GM23338 (cell line): ENCODE data around the gene LRRC34. TPM values are rescaled to one million over a fixed set of nuclear protein-coding genes. Genes with fewer than 3 reads are reported as not detected.

Experiments used
- ATAC-seq: fragments of 200-7000 bp; cut with Tn5 transposase; 3 replicates; pipeline ENCODE4 v1.9.1; 2020
- DNase-seq: peaks from one replicate; pipeline ENCODE4 v3.0.0-alpha.2; 2015; ENCODE audit warnings: low spot score
- H2AFZ ChIP-seq: fragments of 200-600 bp; sonication (generic); 2 replicates; pipeline ENCODE4 v1.8.0; 2016; ENCODE audit warnings: antibody characterized with exemption, mild to moderate bottlenecking, moderate library complexity
- H3F3A ChIP-seq: fragments of 200-600 bp; sonication (generic); replicated peaks from 2 replicates; pipeline ENCODE4 v1.8.0; 2017; ENCODE audit warnings: antibody characterized with exemption, mixed run types, low read depth
- H3K27ac ChIP-seq: fragments of 200-600 bp; sonication (generic); 2 replicates; pipeline ENCODE4 v1.6.1; 2016; ENCODE audit warnings: low read depth
- H3K27me3 ChIP-seq: fragments of 200-600 bp; sonication (generic); 2 replicates; pipeline ENCODE4 v1.8.0; 2016; ENCODE audit warnings: mild to moderate bottlenecking, mixed run types, moderate library complexity; ENCODE audit not compliant: insufficient read depth
- H3K36me3 ChIP-seq: fragments of 200-600 bp; sonication (generic); 2 replicates; pipeline ENCODE4 v1.8.0; 2016; ENCODE audit warnings: mild to moderate bottlenecking; ENCODE audit not compliant: insufficient read depth
- H3K4me1 ChIP-seq: fragments of 200-600 bp; sonication (generic); 2 replicates; pipeline ENCODE4 v1.8.0; 2016; ENCODE audit warnings: mild to moderate bottlenecking, moderate library complexity; ENCODE audit not compliant: insufficient read depth
- H3K4me2 ChIP-seq: fragments of 200-600 bp; sonication (generic); 2 replicates; pipeline ENCODE4 v1.7.1; 2017; ENCODE audit warnings: mixed run types
- H3K4me3 ChIP-seq: fragments of 200-600 bp; sonication (generic); 2 replicates; pipeline ENCODE4 v1.6.1; 2016; ENCODE audit warnings: mixed run types
- H3K79me2 ChIP-seq: fragments of 200-600 bp; sonication (generic); replicated peaks from 2 replicates; pipeline ENCODE4 v1.8.0; 2017; ENCODE audit warnings: mild to moderate bottlenecking; ENCODE audit not compliant: insufficient read depth
- H3K9me2 ChIP-seq: fragments of 200-600 bp; sonication (generic); 2 replicates; pipeline ENCODE4 v1.8.0; 2017; ENCODE audit not compliant: insufficient read depth
- H4K20me1 ChIP-seq: fragments of 200-600 bp; sonication (generic); replicated peaks from 2 replicates; pipeline ENCODE4 v1.8.0; 2017; ENCODE audit warnings: mild to moderate bottlenecking; ENCODE audit not compliant: insufficient read depth
- H3K27ac Mint-ChIP-seq: 2 replicates; pipeline ENCODE4 v1.8.0; 2020; ENCODE audit warnings: inconsistent platforms, mild to moderate bottlenecking, moderate library complexity, mixed read lengths
- H3K27me3 Mint-ChIP-seq: 3 replicates; pipeline ENCODE4 v1.8.0; 2022; ENCODE audit warnings: low read depth, mild to moderate bottlenecking, moderate library complexity, mixed read lengths, inconsistent platforms; ENCODE audit not compliant: insufficient read depth, poor library complexity
- H3K36me3 Mint-ChIP-seq: 3 replicates; pipeline ENCODE4 v1.8.0; 2021; ENCODE audit warnings: low read depth, mild to moderate bottlenecking, inconsistent platforms, moderate library complexity, mixed read lengths
- H3K4me1 Mint-ChIP-seq: 3 replicates; pipeline ENCODE4 v1.8.0; 2020; ENCODE audit warnings: mild to moderate bottlenecking, inconsistent platforms, mixed read lengths
- H3K4me3 Mint-ChIP-seq: 3 replicates; pipeline ENCODE4 v1.8.0; 2021; ENCODE audit warnings: moderate library complexity, mild to moderate bottlenecking, inconsistent platforms, mixed read lengths
- H3K9me3 Mint-ChIP-seq: 3 replicates; pipeline ENCODE4 v1.8.0; 2020; ENCODE audit warnings: moderate library complexity, mild to moderate bottlenecking, inconsistent platforms, mixed read lengths
- CREB1 ChIP-seq: fragments of 250-450 bp; sonication (Bioruptor Pico); IDR thresholded peaks from 2 replicates; pipeline ENCODE4 v1.5.0; 2020; ENCODE audit warnings: low read depth, mild to moderate bottlenecking, moderate library complexity
- EZH2 ChIP-seq: fragments of 200-600 bp; sonication (generic); IDR thresholded peaks from one replicate; pipeline ENCODE4 v1.8.0; 2017; ENCODE audit warnings: antibody characterized with exemption, mild to moderate bottlenecking, low read depth; ENCODE audit not compliant: unreplicated experiment
- EZH2phosphoT487 ChIP-seq: fragments of 200-600 bp; sonication (generic); IDR thresholded peaks from one replicate; pipeline ENCODE4 v1.8.1; 2018; ENCODE audit warnings: antibody characterized with exemption; ENCODE audit not compliant: unreplicated experiment
- NANOG ChIP-seq: IDR thresholded peaks from 2 replicates; pipeline ENCODE4 v1.6.1; 2016; ENCODE audit warnings: antibody characterized with exemption, borderline replicate concordance
- POLR2AphosphoS5 ChIP-seq: IDR thresholded peaks from 2 replicates; pipeline ENCODE4 v1.6.1; 2016; ENCODE audit warnings: antibody characterized with exemption, low read depth
- STAT1 ChIP-seq: IDR thresholded peaks from one replicate; pipeline ENCODE4 v1.6.1; 2016; ENCODE audit warnings: antibody characterized with exemption; ENCODE audit not compliant: unreplicated experiment
- ZNF114 ChIP-seq: fragments of 250-450 bp; sonication (Bioruptor Pico); IDR thresholded peaks from 2 replicates; pipeline ENCODE4 v1.5.0; 2020; ENCODE audit warnings: mild to moderate bottlenecking, moderate library complexity
- ZNF331 ChIP-seq: fragments of 250-450 bp; sonication (Bioruptor Pico); IDR thresholded peaks from 2 replicates; pipeline ENCODE4 v1.5.0; 2020; ENCODE audit warnings: low read depth, mild to moderate bottlenecking, moderate library complexity
- polyA plus RNA-seq: library from polyadenylated mRNA; unstranded; fragments of >200 nt; fragmentation: Nextera tagmentation; extraction: Ambion mirVana; gene quantifications from 2 replicates; pipeline ENCODE4 v1.2.1, GENCODE V29; 2016
- total RNA-seq: library from RNA; depleted of rRNA; stranded (reverse); fragments of >200 nt; shearing (Covaris generic); gene quantifications from 2 replicates; pipeline ENCODE4 v1.2.3, GENCODE V29; 2014
- TF ChIP-seq, protein P1 (sequence below): IDR thresholded peaks from one replicate; pipeline ENCODE4 v1.6.1; 2018; ENCODE audit warnings: antibody characterized with exemption; ENCODE audit not compliant: unreplicated experiment
- TF ChIP-seq, protein P2 (sequence below): IDR thresholded peaks from 2 replicates; pipeline ENCODE4 v1.6.1; 2016; ENCODE audit warnings: antibody characterized with exemption

Gene LRRC34
- total and polyA plus RNA-seq, 2 experiments from 2014 or later = 9.1 to 15.7 TPM

- TF ChIP-seq, protein P1, sequence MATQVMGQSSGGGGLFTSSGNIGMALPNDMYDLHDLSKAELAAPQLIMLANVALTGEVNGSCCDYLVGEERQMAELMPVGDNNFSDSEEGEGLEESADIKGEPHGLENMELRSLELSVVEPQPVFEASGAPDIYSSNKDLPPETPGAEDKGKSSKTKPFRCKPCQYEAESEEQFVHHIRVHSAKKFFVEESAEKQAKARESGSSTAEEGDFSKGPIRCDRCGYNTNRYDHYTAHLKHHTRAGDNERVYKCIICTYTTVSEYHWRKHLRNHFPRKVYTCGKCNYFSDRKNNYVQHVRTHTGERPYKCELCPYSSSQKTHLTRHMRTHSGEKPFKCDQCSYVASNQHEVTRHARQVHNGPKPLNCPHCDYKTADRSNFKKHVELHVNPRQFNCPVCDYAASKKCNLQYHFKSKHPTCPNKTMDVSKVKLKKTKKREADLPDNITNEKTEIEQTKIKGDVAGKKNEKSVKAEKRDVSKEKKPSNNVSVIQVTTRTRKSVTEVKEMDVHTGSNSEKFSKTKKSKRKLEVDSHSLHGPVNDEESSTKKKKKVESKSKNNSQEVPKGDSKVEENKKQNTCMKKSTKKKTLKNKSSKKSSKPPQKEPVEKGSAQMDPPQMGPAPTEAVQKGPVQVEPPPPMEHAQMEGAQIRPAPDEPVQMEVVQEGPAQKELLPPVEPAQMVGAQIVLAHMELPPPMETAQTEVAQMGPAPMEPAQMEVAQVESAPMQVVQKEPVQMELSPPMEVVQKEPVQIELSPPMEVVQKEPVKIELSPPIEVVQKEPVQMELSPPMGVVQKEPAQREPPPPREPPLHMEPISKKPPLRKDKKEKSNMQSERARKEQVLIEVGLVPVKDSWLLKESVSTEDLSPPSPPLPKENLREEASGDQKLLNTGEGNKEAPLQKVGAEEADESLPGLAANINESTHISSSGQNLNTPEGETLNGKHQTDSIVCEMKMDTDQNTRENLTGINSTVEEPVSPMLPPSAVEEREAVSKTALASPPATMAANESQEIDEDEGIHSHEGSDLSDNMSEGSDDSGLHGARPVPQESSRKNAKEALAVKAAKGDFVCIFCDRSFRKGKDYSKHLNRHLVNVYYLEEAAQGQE = no peak
These were observed 574 bp upstream of the LRRC34 start (continued) for GRCh38 chr3:169813278-169813677.

DNA sequence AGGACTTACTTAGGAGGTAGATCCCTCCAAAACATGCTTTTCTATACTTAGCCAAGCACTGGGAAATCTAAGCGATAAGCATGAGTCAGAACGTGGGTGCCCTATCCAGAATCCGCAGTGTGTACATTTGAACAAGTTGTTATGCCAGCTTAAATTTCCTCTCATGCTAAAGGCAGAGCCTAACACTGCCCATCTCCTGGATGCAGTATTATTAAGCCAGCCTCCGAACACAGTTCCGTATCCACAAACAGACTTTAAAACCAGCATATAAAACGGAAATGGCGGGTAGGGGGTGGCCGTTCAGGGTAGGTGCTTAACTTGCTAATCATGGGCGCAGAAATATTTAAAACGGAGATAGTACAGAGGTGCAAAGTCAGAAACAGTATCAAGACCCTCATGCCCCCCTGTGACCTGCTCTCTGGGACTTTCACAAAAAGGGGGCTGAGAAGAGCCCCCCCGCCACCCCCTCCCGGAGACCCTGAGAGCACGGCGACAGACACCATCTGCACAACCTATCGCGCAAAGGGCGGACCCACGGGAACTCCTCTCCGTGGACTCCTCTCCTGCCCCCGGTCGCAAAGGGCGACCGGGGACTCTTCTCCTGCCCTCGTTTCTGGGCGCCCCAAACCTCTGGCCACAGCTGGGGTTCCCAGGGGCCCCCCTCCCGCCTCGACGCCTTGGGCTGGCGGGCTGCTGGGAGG, 923 bp downstream of the LRRC34 start:
- peak overlapping the region; percentile 78 for H3K4me3 Mint-ChIP-seq
- Histone ChIP-seq H3K79me2 (no peaks in the 10 kb centered on the region), H3F3A (no peaks in the 10 kb centered on the region), H3K27me3 (peaks cover 12% of the 10 kb centered on the region; the same call in 1 of the 2 replicates), H3K4me2 (peak overlapping the region; percentile 96), H2AFZ (peak overlapping the region; percentile 98), H4K20me1 (no peaks in the 10 kb centered on the region), H3K9me2 (no peaks in the 10 kb centered on the region), H3K36me3 (no peaks in the 10 kb centered on the region), H3K27ac (no peak overlapping the region), H3K4me3 (peak overlapping the region; percentile 81), H3K4me1 (peaks cover 20% of the 10 kb centered on the region)
- no peaks in the 10 kb centered on the region for H3K36me3 Mint-ChIP-seq
- no peak for TF ChIP-seq ZNF114 (CRISPR knock-in tag)
- peak; percentile 6 for DNase-seq
- no peak; the same call in 2 of the 3 replicates for ATAC-seq
- no peak overlapping the region for H3K27ac Mint-ChIP-seq
- H3K4me1 Mint-ChIP-seq = peaks cover 25% of the 10 kb centered on the region
- H3K9me3 Mint-ChIP-seq = peaks cover 13% of the 10 kb centered on the region; the same call in 2 of the 3 replicates
- peaks cover 18% of the 10 kb centered on the region for H3K27me3 Mint-ChIP-seq

DNA sequence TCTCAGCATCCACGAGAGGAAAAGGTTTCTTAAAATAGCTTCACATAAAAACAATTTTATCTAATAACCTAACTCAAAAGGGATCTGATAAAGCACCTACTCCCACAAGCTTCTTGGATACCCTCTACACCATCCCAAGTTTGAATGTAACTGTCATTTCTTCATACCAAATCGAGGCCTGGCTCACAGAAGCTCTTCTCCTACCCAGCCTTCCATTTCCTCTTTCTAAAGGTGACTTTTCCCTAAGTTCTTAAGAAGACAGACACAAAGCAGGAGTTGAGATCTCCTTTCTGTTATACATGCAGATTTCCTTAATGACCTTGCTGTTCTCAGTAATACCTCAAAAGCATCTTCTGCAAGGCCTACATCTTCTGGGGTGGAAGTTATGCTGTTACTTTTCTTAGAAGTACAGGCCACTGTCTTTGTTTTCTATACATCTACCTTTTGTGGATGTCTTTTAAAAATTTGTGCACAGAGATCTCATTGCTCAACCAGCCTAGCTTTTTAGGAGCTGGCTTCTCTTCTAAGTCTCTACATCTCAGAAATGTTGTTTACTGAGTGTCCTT, 3.4 kb downstream of the LRRC34 start:
- Mint-ChIP-seq H3K27me3 (peaks cover 15% of the 10 kb centered on the region), H3K9me3 (peaks cover 4% of the 10 kb centered on the region; the same call in 1 of the 3 replicates), H3K4me1 (peaks cover 25% of the 10 kb centered on the region), H3K4me3 (no peak overlapping the region), H3K36me3 (no peaks in the 10 kb centered on the region), H3K27ac (no peak overlapping the region)
- H3K9me2 ChIP-seq = no peaks in the 10 kb centered on the region
- H3K27ac ChIP-seq = no peak overlapping the region
- H3F3A ChIP-seq = no peaks in the 10 kb centered on the region
- peaks cover 6% of the 10 kb centered on the region; the same call in 1 of the 2 replicates for H3K27me3 ChIP-seq
- no peak overlapping the region for H3K4me2 ChIP-seq
- DNase-seq (no peak), ATAC-seq (no peak)
- no peak overlapping the region for H3K4me3 ChIP-seq
- H3K79me2 ChIP-seq = no peaks in the 10 kb centered on the region
- H3K36me3 ChIP-seq = no peaks in the 10 kb centered on the region
- H2AFZ ChIP-seq = no peak overlapping the region
- H4K20me1 ChIP-seq = no peaks in the 10 kb centered on the region
- peaks cover 20% of the 10 kb centered on the region for H3K4me1 ChIP-seq
- TF ChIP-seq POLR2AphosphoS5 = no peak
- TF ChIP-seq ZNF331 (CRISPR knock-in tag) = no peak
- no peak for TF ChIP-seq EZH2
- TF ChIP-seq EZH2phosphoT487 = no peak
- TF ChIP-seq CREB1 (CRISPR knock-in tag) = no peak
- TF ChIP-seq, protein P2, sequence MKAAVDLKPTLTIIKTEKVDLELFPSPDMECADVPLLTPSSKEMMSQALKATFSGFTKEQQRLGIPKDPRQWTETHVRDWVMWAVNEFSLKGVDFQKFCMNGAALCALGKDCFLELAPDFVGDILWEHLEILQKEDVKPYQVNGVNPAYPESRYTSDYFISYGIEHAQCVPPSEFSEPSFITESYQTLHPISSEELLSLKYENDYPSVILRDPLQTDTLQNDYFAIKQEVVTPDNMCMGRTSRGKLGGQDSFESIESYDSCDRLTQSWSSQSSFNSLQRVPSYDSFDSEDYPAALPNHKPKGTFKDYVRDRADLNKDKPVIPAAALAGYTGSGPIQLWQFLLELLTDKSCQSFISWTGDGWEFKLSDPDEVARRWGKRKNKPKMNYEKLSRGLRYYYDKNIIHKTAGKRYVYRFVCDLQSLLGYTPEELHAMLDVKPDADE = no peak
- TF ChIP-seq NANOG = no peak
- TF ChIP-seq STAT1 = no peak
- TF ChIP-seq, protein P1 = no peak
